ENCODE measurements around the gene FAM120AOS. TPM values are rescaled to one million over a fixed set of nuclear protein-coding genes. Genes with fewer than 3 reads are reported as not detected.

FAM120AOS gene
- polyA plus RNA-seq (2013, experiment 1 of 4) = 41.0 TPM
- polyA plus RNA-seq (2013, experiment 2 of 4) = 42.4 TPM
- polyA plus RNA-seq (2013, experiment 3 of 4) = 34.1 TPM
- polyA plus RNA-seq (2013, experiment 4 of 4) = 37.2 TPM

DNA sequence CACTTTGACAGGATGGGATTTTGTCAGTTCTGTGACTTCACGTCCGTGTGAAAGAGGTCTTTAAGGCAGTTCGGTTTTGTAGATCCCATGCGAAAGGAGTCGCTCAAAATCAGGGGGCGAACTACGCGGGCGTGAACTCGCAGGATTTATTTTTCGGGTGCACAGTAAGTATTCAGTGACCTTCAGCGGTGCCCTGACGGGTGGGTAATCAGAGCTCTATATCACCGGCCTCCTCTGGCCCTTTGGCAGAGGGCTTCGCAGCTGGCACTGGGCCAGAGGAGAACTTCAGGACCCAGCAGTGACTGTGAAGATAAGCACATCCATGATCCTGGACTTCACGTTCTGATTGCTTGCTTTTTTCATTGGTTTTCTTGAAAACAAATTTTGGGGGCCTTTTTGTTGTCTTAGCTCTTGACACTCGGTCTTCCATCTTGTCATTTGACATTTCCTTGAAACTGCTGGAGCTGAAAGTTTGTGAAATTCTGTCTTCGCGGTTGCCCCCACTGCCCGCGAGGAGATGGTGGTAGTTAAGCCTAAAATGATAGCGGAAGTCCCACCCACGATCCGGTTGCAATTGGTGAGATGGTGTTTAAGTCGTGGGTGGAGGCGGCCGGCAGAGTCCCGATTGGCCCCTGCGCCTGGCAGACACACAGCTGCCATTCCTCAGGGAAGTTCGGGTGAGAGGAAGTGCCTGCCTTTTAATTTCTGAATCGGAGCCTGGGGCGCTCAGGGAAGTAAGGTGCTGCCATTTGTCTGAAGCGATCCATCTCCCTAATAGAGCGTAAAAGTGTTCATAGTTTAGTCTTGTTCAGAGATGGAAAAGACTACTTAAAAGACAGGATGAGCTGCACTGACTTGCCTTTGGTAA is at the start of gene FAM120AOS:
FAM120AOS (minus strand) TSS at position 535 of the 868 bp plus-strand sequence. CDS start 872 bp downstream, outside the sequence.
- Histone ChIP-seq H3K36me3 (ENCODE audit: control insufficient read depth, insufficient read depth, low read length) (peaks cover 1% of the 10 kb centered on the region), H3K27me3 (ENCODE audit: control insufficient read depth, insufficient read depth, low read length, poor library complexity, severe bottlenecking) (no peaks in the 10 kb centered on the region), H3K27ac (ENCODE audit: insufficient read depth, low read depth, low read length, poor library complexity, severe bottlenecking) (peak within 1 kb of the TSS; percentile 9), H3K4me1 (ENCODE audit: control insufficient read depth, insufficient read depth, low read length) (peaks cover 5% of the 10 kb centered on the region), H3K4me3 (ENCODE audit: insufficient read depth, low read depth, low read length) (peak within 1 kb of the TSS; percentile 83), H3K9me3 (ENCODE audit: control insufficient read depth, low read length) (no peaks in the 10 kb centered on the region)
- WGBS, 2 experiments = 1% methylated on average over 34 of the region's 34 CpGs

DNA sequence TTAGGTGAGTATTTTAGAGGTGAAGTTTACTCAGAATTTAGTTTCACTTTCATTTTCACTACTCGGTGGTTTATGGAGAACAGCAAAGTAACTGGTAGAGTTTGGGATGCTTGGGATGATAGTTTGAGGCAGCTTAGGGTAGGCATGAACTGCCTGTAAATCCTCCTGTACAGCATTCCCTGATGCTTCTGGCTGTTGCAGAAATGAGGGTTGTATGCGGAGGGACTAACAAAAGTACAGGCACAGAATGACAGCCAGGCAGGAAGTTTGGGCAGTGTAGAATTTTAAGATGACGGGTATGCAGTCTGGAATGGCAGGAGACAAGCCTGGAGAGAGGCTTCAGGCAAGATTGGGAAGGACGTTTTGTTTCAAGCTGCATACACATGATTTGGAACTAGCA is 48.0 kb upstream of the FAM120AOS start:
- Histone ChIP-seq H3K27me3 (ENCODE audit: control insufficient read depth, insufficient read depth, low read length, poor library complexity, severe bottlenecking) (no peaks in the 10 kb centered on the region), H3K27ac (ENCODE audit: insufficient read depth, low read depth, low read length, poor library complexity, severe bottlenecking) (no peak overlapping the region), H3K9me3 (ENCODE audit: control insufficient read depth, low read length) (no peaks in the 10 kb centered on the region), H3K36me3 (ENCODE audit: control insufficient read depth, insufficient read depth, low read length) (peaks cover 4% of the 10 kb centered on the region), H3K4me3 (ENCODE audit: insufficient read depth, low read depth, low read length) (no peak overlapping the region), H3K4me1 (ENCODE audit: control insufficient read depth, insufficient read depth, low read length) (no peaks in the 10 kb centered on the region)
- WGBS, 2 experiments = 87 to 92% methylated on average over 4 of the region's 4 CpGs

DNA sequence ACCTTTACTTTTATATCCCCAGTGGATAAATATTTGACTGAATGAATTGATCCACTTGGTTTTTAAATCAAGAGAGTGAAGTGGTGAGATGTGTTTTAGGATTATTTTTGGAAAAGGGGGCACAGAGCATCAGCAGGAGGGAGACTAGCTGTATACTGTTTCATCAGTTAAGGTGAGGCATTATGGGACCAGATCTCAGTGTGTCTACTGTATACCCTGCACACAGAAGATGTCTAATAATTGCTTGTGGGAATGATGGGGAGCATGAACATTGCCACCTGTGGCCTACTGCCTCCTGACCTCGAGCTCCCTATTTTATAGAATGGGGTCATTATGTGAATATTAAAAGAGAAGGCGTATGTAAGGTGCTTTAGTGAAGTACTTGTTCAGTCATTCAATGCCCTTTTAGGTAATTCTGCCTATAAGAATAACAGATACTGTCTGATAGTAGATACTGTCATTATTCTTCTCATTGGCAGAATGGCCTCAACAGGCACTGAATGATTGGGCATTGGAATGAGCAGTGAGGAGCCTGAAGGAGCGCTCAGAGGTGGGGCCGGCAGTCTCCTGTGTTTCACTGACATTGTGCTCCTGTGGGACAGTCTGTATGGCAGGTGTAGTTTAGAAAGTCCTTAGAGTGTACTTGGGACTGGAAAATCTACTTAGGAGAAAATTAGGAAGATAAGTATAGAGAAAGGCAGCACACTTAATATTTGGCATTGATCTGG is 47.4 kb upstream of the FAM120AOS start:
- WGBS, 2 experiments = 96 to 98% methylated on average over 3 to 4 of the region's 4 CpGs
- no peak overlapping the region for H3K4me3 ChIP-seq (ENCODE audit: insufficient read depth, low read depth, low read length)
- H3K27me3 ChIP-seq (ENCODE audit: control insufficient read depth, insufficient read depth, low read length, poor library complexity, severe bottlenecking) = no peaks in the 10 kb centered on the region
- H3K36me3 ChIP-seq (ENCODE audit: control insufficient read depth, insufficient read depth, low read length) = peaks cover 4% of the 10 kb centered on the region
- no peaks in the 10 kb centered on the region for H3K4me1 ChIP-seq (ENCODE audit: control insufficient read depth, insufficient read depth, low read length)
- H3K27ac ChIP-seq (ENCODE audit: insufficient read depth, low read depth, low read length, poor library complexity, severe bottlenecking) = no peak overlapping the region
- no peaks in the 10 kb centered on the region for H3K9me3 ChIP-seq (ENCODE audit: control insufficient read depth, low read length)

GRCh38 chr9:93496285-93496684 is 42.9 kb upstream of the FAM120AOS start:
- Histone ChIP-seq H3K36me3 (ENCODE audit: control insufficient read depth, insufficient read depth, low read length) (no peaks in the 10 kb centered on the region), H3K27ac (ENCODE audit: insufficient read depth, low read depth, low read length, poor library complexity, severe bottlenecking) (no peak overlapping the region), H3K4me3 (ENCODE audit: insufficient read depth, low read depth, low read length) (no peak overlapping the region), H3K9me3 (ENCODE audit: control insufficient read depth, low read length) (no peaks in the 10 kb centered on the region), H3K4me1 (ENCODE audit: control insufficient read depth, insufficient read depth, low read length) (no peaks in the 10 kb centered on the region), H3K27me3 (ENCODE audit: control insufficient read depth, insufficient read depth, low read length, poor library complexity, severe bottlenecking) (no peaks in the 10 kb centered on the region)
- WGBS, 2 experiments = 89 to 95% methylated on average over 3 of the region's 3 CpGs

GRCh38 chr9:93493949-93494348 is 40.6 kb upstream of the FAM120AOS start:
- WGBS, 2 experiments = 94 to 95% methylated on average over 12 of the region's 12 CpGs
- Histone ChIP-seq H3K27ac (ENCODE audit: insufficient read depth, low read depth, low read length, poor library complexity, severe bottlenecking) (no peak overlapping the region), H3K9me3 (ENCODE audit: control insufficient read depth, low read length) (no peaks in the 10 kb centered on the region), H3K27me3 (ENCODE audit: control insufficient read depth, insufficient read depth, low read length, poor library complexity, severe bottlenecking) (no peaks in the 10 kb centered on the region), H3K4me3 (ENCODE audit: insufficient read depth, low read depth, low read length) (no peak overlapping the region), H3K4me1 (ENCODE audit: control insufficient read depth, insufficient read depth, low read length) (no peaks in the 10 kb centered on the region), H3K36me3 (ENCODE audit: control insufficient read depth, insufficient read depth, low read length) (no peaks in the 10 kb centered on the region)

DNA sequence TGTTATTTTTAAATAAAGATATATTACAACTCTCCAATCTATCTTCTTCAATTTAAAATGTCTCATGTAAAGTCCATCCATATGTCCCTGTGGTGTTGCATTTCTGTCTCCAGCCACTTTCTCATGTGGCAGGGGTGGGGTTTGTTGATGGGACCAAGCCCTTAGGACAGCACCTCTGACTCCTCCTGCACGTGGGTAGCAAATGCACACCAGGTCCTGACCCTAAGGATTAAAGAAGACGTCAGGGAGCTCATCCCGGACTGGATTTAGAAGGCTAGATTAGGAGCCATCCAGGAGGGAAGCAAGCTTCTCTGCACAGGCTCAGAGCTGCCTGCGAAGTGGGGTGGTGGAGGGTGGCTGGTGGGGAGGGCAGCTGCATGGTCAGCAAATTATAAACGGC is 38.9 kb upstream of the FAM120AOS start:
- H3K4me1 ChIP-seq (ENCODE audit: control insufficient read depth, insufficient read depth, low read length) = no peaks in the 10 kb centered on the region
- 64 to 72% methylated on average over 5 of the region's 5 CpGs for WGBS, 2 experiments

GRCh38 chr9:93491593-93492232 is 38.3 kb upstream of the FAM120AOS start:
- H3K4me1 ChIP-seq (ENCODE audit: control insufficient read depth, insufficient read depth, low read length) = no peaks in the 10 kb centered on the region
- 93 to 100% methylated on average over 3 of the region's 3 CpGs for WGBS, 2 experiments
- no peak overlapping the region for H3K27ac ChIP-seq (ENCODE audit: insufficient read depth, low read depth, low read length, poor library complexity, severe bottlenecking)
- H3K36me3 ChIP-seq (ENCODE audit: control insufficient read depth, insufficient read depth, low read length) = no peaks in the 10 kb centered on the region
- H3K9me3 ChIP-seq (ENCODE audit: control insufficient read depth, low read length) = no peaks in the 10 kb centered on the region
- no peaks in the 10 kb centered on the region for H3K27me3 ChIP-seq (ENCODE audit: control insufficient read depth, insufficient read depth, low read length, poor library complexity, severe bottlenecking)
- H3K4me3 ChIP-seq (ENCODE audit: insufficient read depth, low read depth, low read length) = no peak overlapping the region

More for the DNA sequence above, 38.9 kb upstream of the FAM120AOS start:
- no peak overlapping the region for H3K4me3 ChIP-seq (ENCODE audit: insufficient read depth, low read depth, low read length)
- H3K36me3 ChIP-seq (ENCODE audit: control insufficient read depth, insufficient read depth, low read length) = no peaks in the 10 kb centered on the region
- no peaks in the 10 kb centered on the region for H3K9me3 ChIP-seq (ENCODE audit: control insufficient read depth, low read length)
- no peaks in the 10 kb centered on the region for H3K27me3 ChIP-seq (ENCODE audit: control insufficient read depth, insufficient read depth, low read length, poor library complexity, severe bottlenecking)
- no peak overlapping the region for H3K27ac ChIP-seq (ENCODE audit: insufficient read depth, low read depth, low read length, poor library complexity, severe bottlenecking)

DNA sequence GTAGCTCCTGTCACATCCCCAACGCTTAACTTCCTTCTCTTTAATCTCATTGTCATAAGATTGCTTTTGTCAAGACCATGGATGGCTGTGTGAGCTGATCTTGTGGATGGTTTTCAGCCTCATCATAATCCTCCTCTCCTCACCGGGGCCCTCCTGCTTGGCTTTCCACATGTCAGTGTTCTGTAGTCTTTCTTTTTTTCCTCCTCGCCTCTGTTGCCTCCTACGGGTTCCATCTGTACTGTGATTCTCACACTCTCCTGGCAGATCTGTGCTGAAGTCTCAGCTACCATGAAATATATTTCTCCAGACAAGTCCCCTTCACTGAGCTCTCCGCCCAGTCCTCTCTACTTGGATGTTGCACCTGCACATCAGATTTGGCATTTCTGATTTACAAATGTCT is 34.9 kb upstream of the FAM120AOS start:
- H3K4me1 ChIP-seq (ENCODE audit: control insufficient read depth, insufficient read depth, low read length) = no peaks in the 10 kb centered on the region
- 93 to 95% methylated on average over 5 of the region's 5 CpGs for WGBS, 2 experiments
- no peak overlapping the region for H3K27ac ChIP-seq (ENCODE audit: insufficient read depth, low read depth, low read length, poor library complexity, severe bottlenecking)
- H3K4me3 ChIP-seq (ENCODE audit: insufficient read depth, low read depth, low read length) = no peak overlapping the region
- H3K36me3 ChIP-seq (ENCODE audit: control insufficient read depth, insufficient read depth, low read length) = no peaks in the 10 kb centered on the region
- no peaks in the 10 kb centered on the region for H3K27me3 ChIP-seq (ENCODE audit: control insufficient read depth, insufficient read depth, low read length, poor library complexity, severe bottlenecking)
- no peaks in the 10 kb centered on the region for H3K9me3 ChIP-seq (ENCODE audit: control insufficient read depth, low read length)

DNA sequence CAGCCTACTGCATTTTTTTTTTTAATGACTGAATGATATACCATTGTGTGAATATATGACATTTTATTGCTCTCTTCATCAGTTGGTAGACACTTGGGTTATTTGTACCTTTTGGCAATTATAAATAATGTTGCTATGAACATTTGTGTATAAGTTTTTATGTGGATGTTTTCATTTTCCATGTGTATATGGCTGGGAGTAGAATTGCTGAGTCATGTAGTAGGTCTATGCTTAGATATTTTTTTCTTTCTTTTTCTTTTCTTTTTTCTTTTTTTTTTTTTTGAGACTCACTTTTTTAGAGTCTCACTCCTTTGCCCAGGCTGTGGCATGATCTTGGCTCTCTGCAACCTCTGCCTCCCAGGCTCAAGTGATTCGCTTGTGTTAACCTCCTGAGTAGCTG is 32.9 kb upstream of the FAM120AOS start:
- no peak overlapping the region for H3K27ac ChIP-seq (ENCODE audit: insufficient read depth, low read depth, low read length, poor library complexity, severe bottlenecking)
- no peaks in the 10 kb centered on the region for H3K9me3 ChIP-seq (ENCODE audit: control insufficient read depth, low read length)
- H3K4me1 ChIP-seq (ENCODE audit: control insufficient read depth, insufficient read depth, low read length) = no peaks in the 10 kb centered on the region
- H3K4me3 ChIP-seq (ENCODE audit: insufficient read depth, low read depth, low read length) = no peak overlapping the region
- no peaks in the 10 kb centered on the region for H3K27me3 ChIP-seq (ENCODE audit: control insufficient read depth, insufficient read depth, low read length, poor library complexity, severe bottlenecking)
- H3K36me3 ChIP-seq (ENCODE audit: control insufficient read depth, insufficient read depth, low read length) = no peaks in the 10 kb centered on the region
- 95 to 96% methylated on average over 1 of the region's 1 CpG for WGBS, 2 experiments

GRCh38 chr9:93483497-93483896 is 30.1 kb upstream of the FAM120AOS start:
- H3K27ac ChIP-seq (ENCODE audit: insufficient read depth, low read depth, low read length, poor library complexity, severe bottlenecking) = no peak overlapping the region
- H3K4me3 ChIP-seq (ENCODE audit: insufficient read depth, low read depth, low read length) = no peak overlapping the region
- no peaks in the 10 kb centered on the region for H3K9me3 ChIP-seq (ENCODE audit: control insufficient read depth, low read length)
- H3K27me3 ChIP-seq (ENCODE audit: control insufficient read depth, insufficient read depth, low read length, poor library complexity, severe bottlenecking) = no peaks in the 10 kb centered on the region
- peaks cover 3% of the 10 kb centered on the region for H3K4me1 ChIP-seq (ENCODE audit: control insufficient read depth, insufficient read depth, low read length)
- WGBS, 2 experiments = 93% methylated on average over 2 of the region's 2 CpGs
- no peaks in the 10 kb centered on the region for H3K36me3 ChIP-seq (ENCODE audit: control insufficient read depth, insufficient read depth, low read length)

Data from ectodermal cell (in vitro differentiated cells).